ENCODE results near the gene FGD6.

Gene FGD6

DNA sequence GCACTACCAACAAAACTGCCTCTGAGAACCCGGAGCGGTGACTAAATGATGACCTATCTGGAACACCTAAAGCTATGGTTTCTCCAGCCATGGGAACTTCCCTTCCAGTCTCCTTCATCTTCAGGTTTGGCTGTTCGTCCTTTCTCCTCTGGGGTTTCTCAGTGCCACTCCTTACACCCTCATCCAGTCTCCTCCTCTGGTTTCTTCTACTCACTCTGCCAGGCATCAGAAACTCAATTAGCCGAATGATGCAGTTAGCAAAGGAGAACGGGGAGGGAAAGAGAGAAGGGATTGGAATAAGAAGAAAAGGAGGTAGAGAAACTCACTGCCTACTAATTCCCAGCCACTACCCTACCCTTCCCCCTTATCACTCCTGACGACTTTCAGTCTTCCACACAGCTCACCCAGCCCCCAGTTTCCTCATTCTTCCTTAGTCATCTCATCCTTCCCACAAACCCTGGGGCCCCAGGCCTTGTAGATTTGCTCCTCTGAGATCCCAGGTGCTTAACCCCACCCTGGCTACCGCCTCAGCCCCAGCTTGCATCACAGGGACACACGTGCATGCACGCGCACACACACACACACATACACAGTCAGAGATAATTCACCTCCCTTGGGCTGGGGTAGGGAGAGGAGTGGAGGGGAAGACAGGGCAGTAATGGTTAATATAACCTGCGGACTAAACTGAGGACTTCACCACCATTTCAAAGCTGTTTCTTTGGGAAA lies 13.0 kb downstream of the FGD6 start:
- Histone ChIP-seq H3K27ac (ENCODE audit: poor library complexity, severe bottlenecking) (peak overlapping the region; percentile 100), H3K36me3 (ENCODE audit: low read depth) (peaks cover 18% of the 10 kb centered on the region), H3K4me1 (ENCODE audit: insufficient read depth, poor library complexity, severe bottlenecking) (peaks cover 70% of the 10 kb centered on the region), H3K27me3 (ENCODE audit: insufficient read depth, poor library complexity, severe bottlenecking) (no peaks in the 10 kb centered on the region), H3K9me3 (ENCODE audit: severe bottlenecking) (no peaks in the 10 kb centered on the region), H3K4me3 (ENCODE audit: severe bottlenecking) (peak overlapping the region; percentile 17)
- TF ChIP-seq, protein P1, sequence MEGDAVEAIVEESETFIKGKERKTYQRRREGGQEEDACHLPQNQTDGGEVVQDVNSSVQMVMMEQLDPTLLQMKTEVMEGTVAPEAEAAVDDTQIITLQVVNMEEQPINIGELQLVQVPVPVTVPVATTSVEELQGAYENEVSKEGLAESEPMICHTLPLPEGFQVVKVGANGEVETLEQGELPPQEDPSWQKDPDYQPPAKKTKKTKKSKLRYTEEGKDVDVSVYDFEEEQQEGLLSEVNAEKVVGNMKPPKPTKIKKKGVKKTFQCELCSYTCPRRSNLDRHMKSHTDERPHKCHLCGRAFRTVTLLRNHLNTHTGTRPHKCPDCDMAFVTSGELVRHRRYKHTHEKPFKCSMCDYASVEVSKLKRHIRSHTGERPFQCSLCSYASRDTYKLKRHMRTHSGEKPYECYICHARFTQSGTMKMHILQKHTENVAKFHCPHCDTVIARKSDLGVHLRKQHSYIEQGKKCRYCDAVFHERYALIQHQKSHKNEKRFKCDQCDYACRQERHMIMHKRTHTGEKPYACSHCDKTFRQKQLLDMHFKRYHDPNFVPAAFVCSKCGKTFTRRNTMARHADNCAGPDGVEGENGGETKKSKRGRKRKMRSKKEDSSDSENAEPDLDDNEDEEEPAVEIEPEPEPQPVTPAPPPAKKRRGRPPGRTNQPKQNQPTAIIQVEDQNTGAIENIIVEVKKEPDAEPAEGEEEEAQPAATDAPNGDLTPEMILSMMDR (IDR thresholded peaks at IDR 0.05; ENCODE audit: poor library complexity, severe bottlenecking) = no peak
- peak; percentile 98 for DNase-seq (ENCODE audit: low spot score)
- ATAC-seq (ENCODE audit: low read depth) = peak; percentile 81

DNA sequence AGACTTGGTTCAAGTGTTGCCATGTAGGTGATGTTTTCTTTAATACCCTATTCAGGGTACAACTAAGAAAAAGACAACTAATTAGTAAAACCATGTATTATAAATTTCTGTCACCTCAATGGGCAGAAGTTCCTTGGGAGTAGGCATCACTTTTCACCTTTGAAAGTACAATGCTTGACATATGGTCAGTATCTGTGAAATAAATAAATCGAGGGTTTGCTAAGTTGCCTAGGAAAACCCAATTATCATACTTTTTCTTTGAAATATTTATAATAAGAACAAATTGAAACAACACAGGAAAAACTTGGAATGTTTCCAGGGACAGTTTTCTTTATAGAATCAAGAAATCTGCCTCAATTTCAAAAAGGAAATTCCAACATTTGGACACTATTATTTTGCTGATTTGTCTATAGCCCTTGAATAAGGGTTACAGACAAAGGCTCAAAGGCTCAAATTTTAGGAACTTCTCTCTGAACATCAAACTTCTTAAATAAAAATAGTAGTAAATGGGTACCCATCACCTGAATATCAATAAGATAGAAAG lies 13.7 kb downstream of the FGD6 start:
- Histone ChIP-seq H3K4me3 (ENCODE audit: severe bottlenecking) (peak overlapping the region; percentile 17), H3K27ac (ENCODE audit: poor library complexity, severe bottlenecking) (peak overlapping the region; percentile 100), H3K4me1 (ENCODE audit: insufficient read depth, poor library complexity, severe bottlenecking) (peaks cover 77% of the 10 kb centered on the region), H3K36me3 (ENCODE audit: low read depth) (peaks cover 18% of the 10 kb centered on the region), H3K27me3 (ENCODE audit: insufficient read depth, poor library complexity, severe bottlenecking) (no peaks in the 10 kb centered on the region), H3K9me3 (ENCODE audit: severe bottlenecking) (no peaks in the 10 kb centered on the region)
- TF ChIP-seq, protein P1 (IDR thresholded peaks at IDR 0.05; ENCODE audit: poor library complexity, severe bottlenecking) = no peak
- no peak for ATAC-seq (ENCODE audit: low read depth)
- DNase-seq (ENCODE audit: low spot score) = no peak

DNA sequence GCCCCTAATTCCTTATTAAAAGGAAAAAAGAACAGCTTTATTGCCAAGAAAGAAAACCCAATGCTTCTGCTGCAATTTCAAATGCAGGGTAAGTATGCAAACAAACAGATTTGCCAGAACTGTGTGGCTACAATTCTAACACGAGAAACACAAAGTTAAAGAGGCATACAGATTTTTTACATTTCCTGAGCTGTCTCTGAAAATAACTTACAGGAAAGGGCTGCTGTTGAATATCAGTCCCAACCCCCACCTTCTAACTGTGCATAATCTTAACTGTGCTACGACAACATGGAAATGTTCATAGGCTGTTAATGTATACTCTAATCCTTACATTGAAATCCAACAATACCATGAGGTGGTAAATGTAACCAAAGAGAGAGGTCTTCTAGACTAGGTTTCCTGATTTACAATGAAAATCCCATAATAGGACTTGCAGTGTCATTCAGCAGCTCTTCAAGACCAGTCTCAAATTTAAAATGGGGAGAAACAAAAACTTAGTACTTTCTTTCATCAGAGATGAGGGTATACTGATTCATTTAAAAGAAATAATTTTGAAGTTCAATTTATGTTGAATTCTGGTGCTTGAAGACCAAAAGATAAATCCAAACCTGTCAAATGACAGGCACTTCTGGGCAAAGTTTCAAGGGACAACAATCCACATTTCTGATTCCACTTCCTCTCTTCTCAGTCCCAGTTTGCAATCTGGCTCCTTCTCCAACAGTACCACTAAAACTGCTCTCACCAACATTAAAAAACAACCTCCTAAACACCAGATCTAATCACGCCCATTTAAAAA lies 14.4 kb downstream of the FGD6 start:
- ATAC-seq (ENCODE audit: low read depth) (no peak), DNase-seq (ENCODE audit: low spot score) (no peak)
- peaks cover 16% of the 10 kb centered on the region for H3K36me3 ChIP-seq (ENCODE audit: low read depth)
- no peaks in the 10 kb centered on the region for H3K27me3 ChIP-seq (ENCODE audit: insufficient read depth, poor library complexity, severe bottlenecking)
- H3K9me3 ChIP-seq (ENCODE audit: severe bottlenecking) = no peaks in the 10 kb centered on the region
- TF ChIP-seq, protein P1 (IDR thresholded peaks at IDR 0.05; ENCODE audit: poor library complexity, severe bottlenecking) = no peak
- H3K4me3 ChIP-seq (ENCODE audit: severe bottlenecking) = no peak overlapping the region
- H3K27ac ChIP-seq (ENCODE audit: poor library complexity, severe bottlenecking) = peak overlapping the region; percentile 100
- H3K4me1 ChIP-seq (ENCODE audit: insufficient read depth, poor library complexity, severe bottlenecking) = peaks cover 78% of the 10 kb centered on the region

DNA sequence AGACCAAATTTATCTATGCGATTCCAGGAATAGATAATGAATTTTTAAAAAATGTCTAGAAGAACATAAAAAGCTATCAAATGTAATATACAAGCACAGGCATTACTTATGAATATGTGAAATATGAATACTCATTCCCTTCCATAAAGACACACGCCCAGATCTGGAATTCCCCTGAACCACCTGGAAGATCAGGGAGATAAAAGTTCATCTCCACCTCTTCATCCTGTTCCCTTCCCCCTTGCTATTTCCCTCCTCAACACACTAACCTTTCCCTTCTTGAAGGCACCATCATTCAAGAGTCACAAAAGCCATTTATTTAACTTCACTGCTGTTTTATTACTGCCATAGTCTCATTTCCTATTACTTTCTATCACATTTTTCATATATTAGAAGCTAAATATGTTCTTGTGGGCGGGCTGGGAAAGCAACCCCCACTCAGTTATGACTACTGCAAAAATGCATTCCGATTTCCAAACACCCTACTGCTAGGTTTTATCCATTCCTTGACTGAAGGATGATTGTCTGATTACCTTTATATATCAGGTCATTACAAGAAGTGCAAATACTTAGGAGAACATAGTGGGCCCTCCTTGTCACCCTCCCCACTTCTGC lies 16.1 kb downstream of the FGD6 start:
- H3K36me3 ChIP-seq (ENCODE audit: low read depth) = peaks cover 7% of the 10 kb centered on the region

More for the DNA sequence above, 16.1 kb downstream of the FGD6 start:
- Histone ChIP-seq H3K9me3 (ENCODE audit: severe bottlenecking) (no peaks in the 10 kb centered on the region), H3K27me3 (ENCODE audit: insufficient read depth, poor library complexity, severe bottlenecking) (no peaks in the 10 kb centered on the region), H3K4me3 (ENCODE audit: severe bottlenecking) (peak overlapping the region; percentile 13), H3K27ac (ENCODE audit: poor library complexity, severe bottlenecking) (peak overlapping the region; percentile 100), H3K4me1 (ENCODE audit: insufficient read depth, poor library complexity, severe bottlenecking) (peaks cover 73% of the 10 kb centered on the region)
- ATAC-seq (ENCODE audit: low read depth) (peak; percentile 54), DNase-seq (ENCODE audit: low spot score) (peak; percentile 63)
- TF ChIP-seq, protein P1 (IDR thresholded peaks at IDR 0.05; ENCODE audit: poor library complexity, severe bottlenecking) = no peak

Measured in RWPE2 (cell line).